Measurements from ENCODE around the gene NDUFB2. TPM values are rescaled to one million over a fixed set of nuclear protein-coding genes. Genes with fewer than 3 reads are reported as not detected.
A peak's percentile ranks its signal among the peaks of the same experiment; 100 is the strongest.
"Not testable (repeated sequence)": the region's sequence is repeated elsewhere in the genome, so short reads cannot be mapped to it uniquely, and the experiment has no call there.

Gene NDUFB2
- polyA plus RNA-seq, 1 donor = 209 TPM

DNA sequence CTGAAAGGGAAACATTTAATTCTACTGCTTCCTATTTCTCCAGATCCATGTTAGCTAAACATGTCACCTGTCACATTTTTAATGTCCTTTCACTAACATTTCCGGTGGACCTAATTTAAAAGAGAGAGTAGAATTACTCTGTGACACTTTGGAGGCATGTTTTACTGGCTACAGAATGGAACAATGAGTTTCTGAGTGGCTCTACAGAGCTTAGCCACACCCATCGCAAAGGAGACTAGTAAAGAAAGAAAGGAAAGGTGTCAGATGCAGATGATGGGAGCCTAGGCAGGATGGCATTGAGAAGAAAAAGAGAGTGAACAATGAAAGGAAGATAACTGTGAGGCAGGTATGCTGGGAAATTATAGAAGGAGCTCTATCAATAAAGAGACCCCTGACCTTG is 35.9 kb downstream of the NDUFB2 start:
- Histone ChIP-seq H3K9me3 (ENCODE audit: control insufficient read depth, low read depth, low read length) (no peaks in the 10 kb centered on the region), H3K4me3 (ENCODE audit: low read length) (no peak overlapping the region), H3K27ac (ENCODE audit: low read length) (no peak overlapping the region), H3K27me3 (ENCODE audit: control insufficient read depth, insufficient read depth, low read length) (no peaks in the 10 kb centered on the region), H3K36me3 (ENCODE audit: control insufficient read depth, insufficient read depth, low read length) (peaks cover 14% of the 10 kb centered on the region), H3K4me1 (ENCODE audit: control insufficient read depth, insufficient read depth, low read length) (no peaks in the 10 kb centered on the region)
- no peak for DNase-seq
- WGBS (ENCODE audit: insufficient coverage, low lambda C conversion rate) = no CpG with 5 or more reads among the region's 2 CpGs

DNA sequence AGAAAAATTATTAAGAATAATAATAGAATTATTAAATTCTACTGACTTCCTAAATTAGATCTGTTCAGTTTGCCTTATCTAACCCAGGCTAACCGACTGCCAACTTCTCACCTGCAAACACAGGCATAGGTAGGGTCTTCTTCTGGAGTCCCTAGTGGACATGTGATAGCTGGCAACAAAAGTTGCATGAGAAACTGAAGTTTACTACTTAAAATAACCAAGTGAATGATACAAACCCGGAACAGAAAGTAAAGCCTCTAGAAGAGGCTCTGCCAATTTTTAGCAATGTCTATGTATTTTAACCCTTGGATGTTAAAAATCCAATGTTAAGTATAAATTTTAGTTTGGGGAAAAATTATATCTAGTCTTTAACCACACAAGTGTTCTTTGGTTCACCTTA is 37.6 kb downstream of the NDUFB2 start:
- WGBS (ENCODE audit: insufficient coverage, low lambda C conversion rate) = 90% methylated on average over 1 of the region's 2 CpGs
- peaks cover 20% of the 10 kb centered on the region for H3K36me3 ChIP-seq (ENCODE audit: control insufficient read depth, insufficient read depth, low read length)
- DNase-seq = no peak
- H3K4me1 ChIP-seq (ENCODE audit: control insufficient read depth, insufficient read depth, low read length) = no peaks in the 10 kb centered on the region
- no peaks in the 10 kb centered on the region for H3K9me3 ChIP-seq (ENCODE audit: control insufficient read depth, low read depth, low read length)
- no peak overlapping the region for H3K4me3 ChIP-seq (ENCODE audit: low read length)
- H3K27ac ChIP-seq (ENCODE audit: low read length) = no peak overlapping the region
- no peaks in the 10 kb centered on the region for H3K27me3 ChIP-seq (ENCODE audit: control insufficient read depth, insufficient read depth, low read length)

DNA sequence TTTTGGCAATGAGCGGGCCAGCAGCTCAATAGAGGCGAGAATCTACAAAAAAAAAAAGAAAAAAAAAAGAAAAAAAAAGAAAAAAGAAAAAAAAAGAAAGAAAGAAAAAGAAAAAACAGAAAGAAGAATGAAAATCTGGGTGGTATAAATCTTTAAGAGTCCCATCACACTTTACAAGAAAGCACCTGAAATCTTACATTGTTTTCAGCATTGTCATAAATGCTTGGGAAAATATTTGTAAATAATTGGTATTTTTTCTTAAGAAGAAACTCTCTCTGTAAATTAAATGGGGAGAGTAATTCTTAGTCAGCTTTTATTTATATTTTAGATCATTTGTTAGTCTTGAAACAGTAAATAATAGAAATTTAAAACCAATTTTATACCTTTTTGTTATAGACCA is 38.2 kb downstream of the NDUFB2 start:
- no peak overlapping the region for H3K4me3 ChIP-seq (ENCODE audit: low read length)
- no peaks in the 10 kb centered on the region for H3K4me1 ChIP-seq (ENCODE audit: control insufficient read depth, insufficient read depth, low read length)
- H3K36me3 ChIP-seq (ENCODE audit: control insufficient read depth, insufficient read depth, low read length) = peaks cover 24% of the 10 kb centered on the region
- H3K9me3 ChIP-seq (ENCODE audit: control insufficient read depth, low read depth, low read length) = no peaks in the 10 kb centered on the region
- no peaks in the 10 kb centered on the region for H3K27me3 ChIP-seq (ENCODE audit: control insufficient read depth, insufficient read depth, low read length)
- DNase-seq = no peak
- H3K27ac ChIP-seq (ENCODE audit: low read length) = no peak overlapping the region
- WGBS (ENCODE audit: insufficient coverage, low lambda C conversion rate) = 96% methylated on average over 2 of the region's 2 CpGs

DNA sequence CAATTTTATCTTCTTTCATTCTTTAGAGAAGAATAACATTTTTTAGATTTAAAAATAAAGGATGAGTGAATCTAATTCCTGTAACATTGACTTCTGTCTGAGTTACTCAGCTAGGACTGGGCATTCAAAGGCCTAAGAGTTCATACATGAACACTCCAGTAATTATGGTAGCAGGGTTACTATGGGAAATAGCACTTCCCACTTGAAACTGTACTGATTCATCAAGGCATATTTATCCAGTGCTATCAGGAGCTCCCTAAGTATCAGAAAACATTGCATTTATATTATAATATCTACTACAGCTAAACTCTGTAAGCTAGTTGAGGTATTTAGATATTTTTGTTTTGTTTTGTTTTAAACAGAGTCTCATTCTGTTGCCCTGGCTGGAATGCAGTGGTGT is 41.8 kb downstream of the NDUFB2 start:
- no peak overlapping the region for H3K4me3 ChIP-seq (ENCODE audit: low read length)
- H3K27ac ChIP-seq (ENCODE audit: low read length) = no peak overlapping the region
- H3K4me1 ChIP-seq (ENCODE audit: control insufficient read depth, insufficient read depth, low read length) = no peaks in the 10 kb centered on the region
- H3K36me3 ChIP-seq (ENCODE audit: control insufficient read depth, insufficient read depth, low read length) = peaks cover 18% of the 10 kb centered on the region
- peaks cover 7% of the 10 kb centered on the region for H3K9me3 ChIP-seq (ENCODE audit: control insufficient read depth, low read depth, low read length)
- H3K27me3 ChIP-seq (ENCODE audit: control insufficient read depth, insufficient read depth, low read length) = no peaks in the 10 kb centered on the region
- DNase-seq = no peak

DNA sequence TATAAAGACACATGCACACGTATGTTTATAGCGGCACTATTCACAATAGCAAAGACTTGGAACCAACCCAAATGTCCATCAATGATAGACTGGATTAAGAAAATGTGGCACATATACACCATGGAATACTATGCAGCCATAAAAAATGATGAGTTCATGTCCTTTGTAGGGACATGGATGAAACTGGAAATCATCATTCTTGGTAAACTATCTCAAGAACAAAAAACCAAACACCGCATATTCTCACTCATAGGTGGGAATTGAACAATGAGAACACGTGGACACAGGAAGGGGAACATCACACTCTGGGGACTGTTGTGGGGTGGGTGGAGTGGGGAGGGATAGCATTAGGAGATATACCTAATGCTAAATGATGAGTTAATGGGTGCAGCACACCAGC is 46.7 kb downstream of the NDUFB2 start:
- H3K4me1 ChIP-seq (ENCODE audit: control insufficient read depth, insufficient read depth, low read length); H3K27me3 ChIP-seq (ENCODE audit: control insufficient read depth, insufficient read depth, low read length); H3K4me3 ChIP-seq (ENCODE audit: low read length); DNase-seq; H3K9me3 ChIP-seq (ENCODE audit: control insufficient read depth, low read depth, low read length): not testable (repeated sequence)
- peaks cover 14% of the 10 kb centered on the region for H3K36me3 ChIP-seq (ENCODE audit: control insufficient read depth, insufficient read depth, low read length)
- peak overlapping the region; percentile 32 for H3K27ac ChIP-seq (ENCODE audit: low read length)
- WGBS (ENCODE audit: insufficient coverage, low lambda C conversion rate) = no CpG with 5 or more reads among the region's 4 CpGs

DNA sequence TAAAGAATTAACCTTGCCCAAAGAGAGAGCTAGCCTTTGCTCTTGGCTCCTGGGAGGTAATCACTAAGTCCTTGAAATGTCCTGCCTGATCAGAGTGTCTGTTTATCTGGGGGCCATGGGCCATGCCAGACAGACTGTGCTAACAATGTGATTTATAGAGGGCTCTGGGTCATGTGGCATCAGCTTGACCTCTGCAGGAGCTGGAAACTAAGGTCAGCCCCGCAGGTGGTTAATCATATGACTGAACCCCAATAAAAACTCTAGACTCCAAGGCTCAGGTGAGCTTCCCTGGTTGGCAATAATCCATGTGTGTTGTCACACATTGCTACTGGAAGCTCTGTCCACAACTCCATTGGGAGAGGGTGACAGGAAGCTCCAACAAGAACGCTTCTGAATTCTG is 47.5 kb downstream of the NDUFB2 start:
- no CpG with 5 or more reads among the region's 2 CpGs for WGBS (ENCODE audit: insufficient coverage, low lambda C conversion rate)
- Histone ChIP-seq H3K27me3 (ENCODE audit: control insufficient read depth, insufficient read depth, low read length) (no peaks in the 10 kb centered on the region), H3K36me3 (ENCODE audit: control insufficient read depth, insufficient read depth, low read length) (peaks cover 11% of the 10 kb centered on the region), H3K27ac (ENCODE audit: low read length) (peak overlapping the region; percentile 74), H3K9me3 (ENCODE audit: control insufficient read depth, low read depth, low read length) (peaks cover 7% of the 10 kb centered on the region), H3K4me3 (ENCODE audit: low read length) (no peak overlapping the region), H3K4me1 (ENCODE audit: control insufficient read depth, insufficient read depth, low read length) (peaks cover 3% of the 10 kb centered on the region)
- peak; percentile 81 to 89 for DNase-seq

DNA sequence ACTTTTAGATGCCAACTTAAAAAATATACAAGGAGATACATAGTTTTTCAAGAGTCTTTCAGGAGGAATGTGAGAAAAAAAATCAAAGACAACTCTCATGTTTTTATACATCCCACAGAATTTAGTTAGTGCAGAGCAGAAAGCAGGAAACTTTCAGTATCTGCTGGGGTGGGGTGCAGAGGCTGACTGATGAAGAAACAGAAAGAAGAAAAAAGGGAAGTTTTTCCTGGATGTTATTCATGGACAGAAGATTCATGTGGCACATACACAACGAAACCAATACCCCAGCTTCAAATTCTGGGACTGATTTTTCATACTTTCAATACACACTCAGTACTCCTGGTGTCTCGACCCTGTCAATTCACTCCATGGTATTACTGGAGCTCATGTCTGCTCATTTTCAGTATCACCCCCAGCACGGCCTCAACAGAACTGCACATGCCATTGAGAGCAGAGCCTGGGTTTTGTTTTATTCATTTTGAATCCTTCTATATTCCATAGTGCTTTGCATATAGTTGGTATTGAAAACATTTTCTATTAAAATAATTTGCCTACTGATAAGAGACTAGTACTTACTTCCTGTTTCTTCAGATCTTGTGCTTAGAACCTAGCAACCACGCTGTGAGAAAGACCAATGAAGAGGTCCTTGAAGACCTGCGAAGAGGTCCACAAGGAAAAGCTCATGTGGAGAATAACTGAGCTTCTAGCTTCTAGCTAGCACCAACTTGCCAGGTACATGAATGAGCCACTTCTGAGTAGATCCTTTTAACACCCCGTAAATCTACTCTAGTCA is 49.0 kb downstream of the NDUFB2 start:
- peak in 1 of 2 donors; percentile 11 for DNase-seq
- H3K27ac ChIP-seq (ENCODE audit: low read length) = peak overlapping the region; percentile 74
- H3K27me3 ChIP-seq (ENCODE audit: control insufficient read depth, insufficient read depth, low read length) = no peaks in the 10 kb centered on the region
- 100% methylated on average over 1 of the region's 6 CpGs for WGBS (ENCODE audit: insufficient coverage, low lambda C conversion rate)
- no peak overlapping the region for H3K4me3 ChIP-seq (ENCODE audit: low read length)
- peaks cover 3% of the 10 kb centered on the region for H3K4me1 ChIP-seq (ENCODE audit: control insufficient read depth, insufficient read depth, low read length)
- peaks cover 7% of the 10 kb centered on the region for H3K36me3 ChIP-seq (ENCODE audit: control insufficient read depth, insufficient read depth, low read length)
- peaks cover 7% of the 10 kb centered on the region for H3K9me3 ChIP-seq (ENCODE audit: control insufficient read depth, low read depth, low read length)

DNA sequence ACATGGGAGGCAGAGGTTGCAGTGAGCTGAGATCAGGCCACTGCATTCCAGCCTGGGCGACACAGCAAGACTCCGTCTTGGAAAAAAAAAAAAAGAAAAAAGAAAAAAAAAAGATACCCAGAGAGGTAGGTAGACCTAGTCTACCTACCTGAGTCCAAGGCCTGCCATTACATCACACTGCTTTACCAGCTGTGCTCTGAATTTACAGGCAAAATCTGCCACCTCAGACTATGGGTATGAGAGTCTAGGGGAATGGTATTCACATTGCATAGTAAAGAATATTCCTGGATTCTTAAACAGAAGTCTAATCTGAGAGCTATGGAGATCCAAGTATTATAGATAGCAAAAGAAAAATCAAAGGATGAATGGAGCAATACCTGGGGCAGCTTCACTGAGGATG is 50.2 kb downstream of the NDUFB2 start:
- no peak for DNase-seq
- WGBS (ENCODE audit: insufficient coverage, low lambda C conversion rate) = no CpG with 5 or more reads among the region's 2 CpGs
- no peaks in the 10 kb centered on the region for H3K27me3 ChIP-seq (ENCODE audit: control insufficient read depth, insufficient read depth, low read length)
- H3K4me3 ChIP-seq (ENCODE audit: low read length) = no peak overlapping the region
- H3K4me1 ChIP-seq (ENCODE audit: control insufficient read depth, insufficient read depth, low read length) = peaks cover 3% of the 10 kb centered on the region
- peaks cover 10% of the 10 kb centered on the region for H3K36me3 ChIP-seq (ENCODE audit: control insufficient read depth, insufficient read depth, low read length)
- no peak overlapping the region for H3K27ac ChIP-seq (ENCODE audit: low read length)
- peaks cover 5% of the 10 kb centered on the region for H3K9me3 ChIP-seq (ENCODE audit: control insufficient read depth, low read depth, low read length)

DNA sequence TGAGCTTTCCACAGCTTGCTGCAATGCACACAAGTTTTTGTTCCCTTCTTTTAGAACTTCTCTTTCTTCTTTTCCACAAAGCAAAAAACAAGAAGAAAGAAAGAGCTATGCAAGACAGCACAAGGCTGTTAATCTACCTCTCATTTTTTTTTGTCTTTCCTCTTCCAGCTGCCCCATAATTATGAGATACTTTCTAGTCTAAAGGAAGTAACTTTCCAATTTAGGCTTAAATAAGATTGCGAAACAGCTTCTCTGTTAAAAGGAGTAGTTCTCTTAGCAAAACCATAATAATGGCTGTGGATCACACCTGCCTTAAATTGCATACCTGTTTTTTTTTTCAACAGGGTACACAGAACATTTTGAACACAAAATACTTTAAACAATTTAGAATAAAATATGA is 56.0 kb downstream of the NDUFB2 start:
- no peaks in the 10 kb centered on the region for H3K9me3 ChIP-seq (ENCODE audit: control insufficient read depth, low read depth, low read length)
- WGBS (ENCODE audit: insufficient coverage, low lambda C conversion rate) = no CpG with 5 or more reads among the region's 1 CpG
- DNase-seq = no peak
- no peaks in the 10 kb centered on the region for H3K4me1 ChIP-seq (ENCODE audit: control insufficient read depth, insufficient read depth, low read length)
- H3K27ac ChIP-seq (ENCODE audit: low read length) = no peak overlapping the region
- H3K4me3 ChIP-seq (ENCODE audit: low read length) = no peak overlapping the region
- peaks cover 10% of the 10 kb centered on the region for H3K36me3 ChIP-seq (ENCODE audit: control insufficient read depth, insufficient read depth, low read length)
- H3K27me3 ChIP-seq (ENCODE audit: control insufficient read depth, insufficient read depth, low read length) = no peaks in the 10 kb centered on the region

DNA sequence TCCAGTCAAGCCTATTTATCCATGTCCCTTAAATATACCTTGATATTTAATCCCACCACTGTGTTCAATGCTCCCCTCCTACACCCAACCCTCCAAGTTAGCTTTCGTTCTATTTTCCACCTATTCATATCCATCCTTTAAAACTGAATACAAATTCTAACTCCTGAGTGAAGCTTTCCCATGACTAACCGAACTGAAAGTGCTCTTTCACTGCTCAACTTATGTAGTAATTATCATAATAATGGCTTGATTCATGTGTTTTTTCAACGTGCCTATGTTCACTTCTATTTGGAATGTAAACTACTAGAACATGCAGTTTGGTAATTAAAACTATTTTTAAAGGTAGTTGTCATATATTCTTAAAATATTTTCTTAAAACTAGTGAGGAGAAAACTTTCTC is 58.0 kb downstream of the NDUFB2 start:
- H3K27ac ChIP-seq (ENCODE audit: low read length) = no peak overlapping the region
- H3K36me3 ChIP-seq (ENCODE audit: control insufficient read depth, insufficient read depth, low read length) = peaks cover 13% of the 10 kb centered on the region
- no peaks in the 10 kb centered on the region for H3K4me1 ChIP-seq (ENCODE audit: control insufficient read depth, insufficient read depth, low read length)
- 100% methylated on average over 1 of the region's 3 CpGs for WGBS (ENCODE audit: insufficient coverage, low lambda C conversion rate)
- no peak overlapping the region for H3K4me3 ChIP-seq (ENCODE audit: low read length)
- no peaks in the 10 kb centered on the region for H3K9me3 ChIP-seq (ENCODE audit: control insufficient read depth, low read depth, low read length)
- H3K27me3 ChIP-seq (ENCODE audit: control insufficient read depth, insufficient read depth, low read length) = no peaks in the 10 kb centered on the region
- no peak for DNase-seq

Data from large intestine (tissue), 3 donors.